Stimulated activated CD8-positive, alpha-beta memory T cell treated with anti-CD3 and anti-CD28 coated beads, Interleukin-7, amount 100 ng/mL, for 24 hours (primary cell): Measurements from ENCODE around the gene SPCS3.

Experiments used
- DNase-seq: peaks from one replicate; pipeline ENCODE4 v3.0.0-alpha.2; 2020; ENCODE audit warnings: low read depth

Gene SPCS3

DNA sequence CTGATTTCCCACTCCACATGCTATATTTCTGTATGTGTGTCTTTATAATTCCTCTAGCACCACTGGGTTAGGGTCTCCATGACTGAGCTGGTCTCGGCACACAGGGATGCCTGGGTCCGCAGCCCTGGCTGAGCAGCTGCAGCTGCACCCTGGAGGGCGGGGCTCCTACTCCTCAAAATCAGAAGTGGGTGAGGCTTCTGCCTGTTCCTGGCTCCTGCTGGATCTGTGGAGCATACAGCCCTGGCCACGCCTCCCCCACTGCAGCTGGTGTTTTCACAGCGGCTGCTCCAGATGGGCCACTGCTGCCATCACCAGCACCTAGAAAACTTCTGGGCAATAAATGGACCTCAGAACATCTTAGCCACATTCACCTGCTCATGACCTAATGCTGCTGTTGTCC, 30.9 kb downstream of the SPCS3 start:
- no peak for DNase-seq

DNA sequence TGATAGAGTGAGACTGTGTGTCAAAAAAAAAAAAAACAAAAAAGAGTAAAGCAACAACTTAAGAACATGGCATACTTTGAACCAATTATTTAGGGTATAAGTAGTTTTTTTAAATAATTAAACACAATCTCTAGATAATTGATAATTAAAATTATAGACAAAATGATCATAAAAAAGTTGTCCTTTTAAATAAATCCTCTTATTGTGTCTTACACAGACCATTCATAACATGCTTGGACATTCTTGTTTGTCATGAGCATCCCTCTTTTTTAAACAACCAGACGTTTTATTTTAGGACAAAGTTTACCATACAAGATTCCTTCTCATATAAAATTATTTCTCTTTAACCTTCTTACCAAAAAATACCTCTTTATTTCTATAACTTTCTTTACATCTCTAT, 35.1 kb downstream of the SPCS3 start:
- no peak for DNase-seq

GRCh38 chr4:176357359-176358082, 37.8 kb downstream of the SPCS3 start:
- DNase-seq, result no peak

DNA sequence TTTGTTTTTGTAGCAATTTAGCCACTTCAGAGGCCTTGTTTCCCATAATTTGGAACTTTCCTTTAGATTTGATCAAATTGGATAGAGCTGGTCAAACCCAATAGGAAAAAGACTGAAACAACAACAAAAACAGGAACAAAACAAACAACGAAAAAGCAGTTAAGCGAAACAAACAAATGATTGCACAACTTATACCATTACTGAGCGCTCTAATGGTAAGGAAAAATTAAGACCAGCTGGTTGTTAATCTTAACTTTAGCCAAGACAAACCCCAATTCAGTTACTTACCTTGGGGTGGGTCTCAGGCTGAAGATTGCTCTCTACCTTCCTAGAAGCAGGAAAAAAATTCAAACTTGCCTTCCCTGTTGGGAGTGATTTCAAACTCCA, 38.3 kb downstream of the SPCS3 start:
- no peak for DNase-seq

GRCh38 chr4:176359590-176359989, 39.8 kb downstream of the SPCS3 start:
- no peak for DNase-seq

- no peak for DNase-seq
These were observed 40.7 kb downstream of the SPCS3 start for GRCh38 chr4:176360446-176360845.

GRCh38 chr4:176363072-176363471, 43.3 kb downstream of the SPCS3 start:
- no peak for DNase-seq

DNA sequence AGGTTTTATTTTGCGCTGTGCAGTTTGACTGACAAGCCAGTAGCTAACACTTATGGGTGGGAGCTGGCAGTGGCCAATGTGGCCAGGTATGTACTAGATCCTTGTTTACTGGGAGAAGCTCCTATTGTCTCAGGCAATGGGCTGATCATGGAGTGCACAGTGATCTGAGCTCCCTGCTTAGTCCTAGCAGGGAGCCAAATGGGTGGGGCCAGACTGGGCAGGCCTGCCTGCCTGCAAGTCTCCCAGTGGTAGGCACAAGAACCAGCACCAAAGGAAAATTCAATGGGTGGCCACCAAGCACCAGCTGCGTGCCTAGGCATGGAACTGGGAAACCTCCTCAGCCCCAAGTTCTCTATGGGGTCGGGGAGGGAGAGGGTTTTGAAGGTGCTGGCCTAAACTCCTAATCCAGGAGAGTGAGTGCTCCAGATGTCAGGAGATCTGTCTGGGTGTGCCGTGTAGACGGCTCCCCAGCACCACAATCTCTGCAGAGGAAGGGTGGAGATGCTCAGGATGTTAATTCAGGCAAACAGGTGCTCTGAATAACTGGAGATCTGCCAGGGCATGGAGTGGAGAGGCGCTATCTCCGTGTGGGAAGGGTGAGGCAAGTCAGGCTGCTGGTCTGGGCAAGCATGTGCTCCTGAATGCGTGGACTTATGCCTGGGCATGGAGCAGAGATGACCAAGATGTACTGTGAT, 48.2 kb downstream of the SPCS3 start:
- no peak for DNase-seq

GRCh38 chr4:176376032-176376614, 56.4 kb downstream of the SPCS3 start:
- no peak for DNase-seq

GRCh38 chr4:176377780-176378179, 58.0 kb downstream of the SPCS3 start:
- DNase-seq, result no peak

DNA sequence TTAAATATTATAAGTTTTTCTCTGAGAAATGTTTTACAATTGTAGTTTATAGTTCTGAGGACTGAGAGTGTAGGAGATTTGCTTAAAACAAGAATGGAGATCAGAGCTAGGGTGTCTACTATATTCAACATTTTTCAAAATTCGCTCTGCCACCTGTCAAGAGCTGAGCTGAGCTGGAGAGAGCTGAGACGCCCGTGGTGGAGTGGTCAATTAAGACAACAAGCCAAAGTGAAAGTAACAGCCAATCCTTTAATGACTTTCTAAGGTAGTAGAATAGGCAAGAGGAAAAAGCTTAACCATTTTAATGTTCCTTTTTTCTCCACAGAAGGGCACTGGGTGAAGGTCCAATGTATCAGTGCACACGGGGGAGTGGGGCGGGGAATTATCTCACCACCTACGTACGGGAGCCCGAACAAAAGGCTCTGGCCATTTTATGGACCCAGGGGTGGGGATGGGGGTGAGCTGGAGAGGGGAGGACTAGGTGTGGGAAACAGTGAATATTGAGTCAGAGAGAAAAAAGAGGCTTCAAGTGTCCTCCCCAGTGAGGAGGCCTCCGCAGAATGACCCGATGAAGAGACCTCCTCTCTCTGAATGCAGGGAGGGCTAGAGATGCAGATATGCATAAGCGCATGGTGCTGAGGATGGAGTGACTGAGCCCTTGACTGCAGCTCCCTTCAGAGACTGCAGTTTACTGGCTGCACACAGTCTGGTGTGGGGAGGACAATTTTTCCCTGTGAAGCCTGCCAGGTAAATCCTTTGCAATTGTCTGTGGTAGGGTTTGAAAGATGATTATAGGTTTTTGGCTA, 60.8 kb downstream of the SPCS3 start:
- no peak for DNase-seq
